ENCODE results near the gene PTPRM. TPM values are rescaled to one million over a fixed set of nuclear protein-coding genes. Genes with fewer than 3 reads are reported as not detected.

PTPRM gene
- polyA plus RNA-seq, 1 donor from 2014 or later: 126 TPM

DNA sequence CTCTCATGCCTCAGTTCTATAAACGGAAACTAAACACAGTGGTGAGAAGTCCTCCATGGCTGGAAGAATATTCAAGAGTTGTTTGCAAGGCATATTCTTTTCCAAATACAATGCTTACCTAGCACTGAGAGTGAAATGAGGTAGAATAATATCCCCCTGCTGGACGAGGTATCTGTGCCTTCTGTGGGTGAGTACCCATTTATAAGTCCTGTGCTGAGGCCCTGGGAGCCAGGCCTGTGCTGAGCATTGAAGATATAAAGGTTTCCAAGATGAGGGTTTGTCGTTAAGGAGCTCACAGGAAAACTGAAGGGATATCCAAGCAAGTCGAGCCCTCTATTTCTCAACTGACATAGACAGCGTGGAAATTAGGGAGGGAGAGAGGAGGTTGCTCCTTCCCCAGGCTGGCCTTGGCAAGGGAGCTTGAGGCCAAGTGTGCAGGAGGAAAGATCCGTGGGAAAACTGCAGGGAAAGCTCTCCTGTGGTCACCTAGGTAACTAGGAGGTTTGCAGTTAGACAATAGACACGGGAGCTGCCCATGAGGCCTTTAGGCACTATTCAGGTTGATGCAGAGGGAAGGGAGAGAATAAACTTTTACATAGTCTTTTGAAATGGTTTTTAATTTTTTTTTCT, 17.6 kb downstream of the PTPRM start:
- Histone ChIP-seq H3K9me3 (ENCODE audit: low read length) (no peaks in the 10 kb centered on the region), H4K20me1 (ENCODE audit: insufficient read depth) (no peaks in the 10 kb centered on the region), H3K9me2 (ENCODE audit: insufficient read depth, low read length) (no peaks in the 10 kb centered on the region), H3K9ac (ENCODE audit: low read length) (no peak overlapping the region), H3K36me3 (ENCODE audit: insufficient read depth, low read length) (no peaks in the 10 kb centered on the region), H2AFZ (ENCODE audit: low read depth, low read length) (no peak overlapping the region), H3K79me2 (replicated peaks; ENCODE audit: insufficient read depth, low read length) (peaks cover 11% of the 10 kb centered on the region), H3K27ac (ENCODE audit: low read length) (no peak overlapping the region), H3K4me2 (ENCODE audit: low read length) (no peak overlapping the region), H3K27me3 (ENCODE audit: insufficient read depth, low read depth, low read length) (no peaks in the 10 kb centered on the region), H3K4me3 (ENCODE audit: low read length) (no peak overlapping the region), H3F3A (ENCODE audit: insufficient read depth, low read length, poor library complexity, severe bottlenecking) (no peaks in the 10 kb centered on the region)
- TF ChIP-seq REST (IDR thresholded peaks at IDR 0.05; ENCODE audit: borderline replicate concordance) (peak; percentile 71), SMC3 (conservative IDR thresholded peaks at IDR 0.05; ENCODE audit: poor library complexity) (no peak), MXI1 (conservative IDR thresholded peaks at IDR 0.05; ENCODE audit: poor library complexity, severe bottlenecking) (no peak), POLR2AphosphoS5 (IDR thresholded peaks at IDR 0.05) (no peak), RAD21 (conservative IDR thresholded peaks at IDR 0.05) (no peak), EZH2 (IDR thresholded peaks at IDR 0.05; ENCODE audit: borderline replicate concordance, insufficient read depth, low read length, poor library complexity, severe bottlenecking) (no peak)

- H3K27ac ChIP-seq (ENCODE audit: low read length): no peak overlapping the region
- H3K9me3 ChIP-seq (ENCODE audit: low read length): no peaks in the 10 kb centered on the region
- TF ChIP-seq EZH2 (IDR thresholded peaks at IDR 0.05; ENCODE audit: borderline replicate concordance, insufficient read depth, low read length, poor library complexity, severe bottlenecking): no peak
- TF ChIP-seq POLR2AphosphoS5 (IDR thresholded peaks at IDR 0.05): no peak
- TF ChIP-seq MXI1 (conservative IDR thresholded peaks at IDR 0.05; ENCODE audit: poor library complexity, severe bottlenecking): no peak
- TF ChIP-seq SMC3 (conservative IDR thresholded peaks at IDR 0.05; ENCODE audit: poor library complexity): no peak
- no peak for TF ChIP-seq EP300 (conservative IDR thresholded peaks at IDR 0.05; ENCODE audit: poor library complexity, severe bottlenecking)
- TF ChIP-seq RAD21 (conservative IDR thresholded peaks at IDR 0.05): no peak
- no peak for TF ChIP-seq REST (IDR thresholded peaks at IDR 0.05; ENCODE audit: borderline replicate concordance)
- TF ChIP-seq, protein P1, sequence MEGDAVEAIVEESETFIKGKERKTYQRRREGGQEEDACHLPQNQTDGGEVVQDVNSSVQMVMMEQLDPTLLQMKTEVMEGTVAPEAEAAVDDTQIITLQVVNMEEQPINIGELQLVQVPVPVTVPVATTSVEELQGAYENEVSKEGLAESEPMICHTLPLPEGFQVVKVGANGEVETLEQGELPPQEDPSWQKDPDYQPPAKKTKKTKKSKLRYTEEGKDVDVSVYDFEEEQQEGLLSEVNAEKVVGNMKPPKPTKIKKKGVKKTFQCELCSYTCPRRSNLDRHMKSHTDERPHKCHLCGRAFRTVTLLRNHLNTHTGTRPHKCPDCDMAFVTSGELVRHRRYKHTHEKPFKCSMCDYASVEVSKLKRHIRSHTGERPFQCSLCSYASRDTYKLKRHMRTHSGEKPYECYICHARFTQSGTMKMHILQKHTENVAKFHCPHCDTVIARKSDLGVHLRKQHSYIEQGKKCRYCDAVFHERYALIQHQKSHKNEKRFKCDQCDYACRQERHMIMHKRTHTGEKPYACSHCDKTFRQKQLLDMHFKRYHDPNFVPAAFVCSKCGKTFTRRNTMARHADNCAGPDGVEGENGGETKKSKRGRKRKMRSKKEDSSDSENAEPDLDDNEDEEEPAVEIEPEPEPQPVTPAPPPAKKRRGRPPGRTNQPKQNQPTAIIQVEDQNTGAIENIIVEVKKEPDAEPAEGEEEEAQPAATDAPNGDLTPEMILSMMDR (IDR thresholded peaks at IDR 0.05; ENCODE audit: poor library complexity, severe bottlenecking): no peak
- TF ChIP-seq TAF1 (IDR thresholded peaks at IDR 0.05; ENCODE audit: low read depth): no peak
Measured at GRCh38 chr18:7585276-7585670, 18.2 kb downstream of the PTPRM start.

More at GRCh38 chr18:7585276-7585670, 18.2 kb downstream of the PTPRM start:
- no peaks in the 10 kb centered on the region for H3K9me2 ChIP-seq (ENCODE audit: insufficient read depth, low read length)
- H2AFZ ChIP-seq (ENCODE audit: low read depth, low read length): no peak overlapping the region
- H3F3A ChIP-seq (ENCODE audit: insufficient read depth, low read length, poor library complexity, severe bottlenecking): no peaks in the 10 kb centered on the region
- H3K9ac ChIP-seq (ENCODE audit: low read length): no peak overlapping the region
- H3K79me2 ChIP-seq (replicated peaks; ENCODE audit: insufficient read depth, low read length): peaks cover 11% of the 10 kb centered on the region
- H3K36me3 ChIP-seq (ENCODE audit: insufficient read depth, low read length): no peaks in the 10 kb centered on the region
- no peaks in the 10 kb centered on the region for H3K27me3 ChIP-seq (ENCODE audit: insufficient read depth, low read depth, low read length)
- no peak overlapping the region for H3K4me3 ChIP-seq (ENCODE audit: low read length)
- no peak overlapping the region for H3K4me2 ChIP-seq (ENCODE audit: low read length)
- H4K20me1 ChIP-seq (ENCODE audit: insufficient read depth): no peaks in the 10 kb centered on the region
